SK-N-SH treated with all-trans-retinoic acid at 6 μM for 48 hours (cell line): Measurements from ENCODE around the gene MGST3.

Source experiments
- ATAC-seq: fragments of 200-7000 bp; cut with Tn5 transposase; 3 replicates; pipeline ENCODE4 v1.9.1; 2020; ENCODE audit warnings: mild to moderate bottlenecking, moderate library complexity
- BACH2 ChIP-seq: fragments of 250-450 bp; sonication (Bioruptor Pico); IDR thresholded peaks from 2 replicates; pipeline ENCODE4 v1.9.0; 2021; ENCODE audit warnings: mild to moderate bottlenecking, borderline replicate concordance
- GLIS3 ChIP-seq: fragments of 250-450 bp; sonication (Bioruptor Pico); IDR thresholded peaks from 2 replicates; pipeline ENCODE4 v1.5.0; 2020; ENCODE audit warnings: mild to moderate bottlenecking, moderate library complexity
- OSR1 ChIP-seq: fragments of 250-450 bp; sonication (Bioruptor Pico); IDR thresholded peaks from 2 replicates; pipeline ENCODE4 v1.8.0; 2022; ENCODE audit warnings: moderate library complexity, mild to moderate bottlenecking, inconsistent platforms
- POU6F1 ChIP-seq: fragments of 250-450 bp; sonication (Bioruptor Pico); IDR thresholded peaks from 2 replicates; pipeline ENCODE4 v1.8.0; 2021; ENCODE audit warnings: low read depth, mild to moderate bottlenecking, moderate library complexity, borderline replicate concordance
- PPARA ChIP-seq: fragments of 250-450 bp; sonication (Bioruptor Pico); IDR thresholded peaks from 2 replicates; pipeline ENCODE4 v1.5.0; 2020; ENCODE audit warnings: mild to moderate bottlenecking, borderline replicate concordance
- RARB ChIP-seq: fragments of 250-450 bp; sonication (Bioruptor Pico); IDR thresholded peaks from 2 replicates; pipeline ENCODE4 v1.8.0; 2021; ENCODE audit warnings: mild to moderate bottlenecking, moderate library complexity
- SNAI2 ChIP-seq: fragments of 250-450 bp; sonication (Bioruptor Pico); IDR thresholded peaks from 2 replicates; pipeline ENCODE4 v1.5.0; 2020; ENCODE audit warnings: mild to moderate bottlenecking, moderate library complexity
- TOX ChIP-seq: fragments of 250-450 bp; sonication (Bioruptor Pico); IDR thresholded peaks from 2 replicates; pipeline ENCODE4 v1.8.0; 2021; ENCODE audit warnings: mild to moderate bottlenecking, moderate library complexity, borderline replicate concordance
- ZFP3 ChIP-seq: fragments of 250-450 bp; sonication (Bioruptor Pico); IDR thresholded peaks from 2 replicates; pipeline ENCODE4 v1.5.0; 2020; ENCODE audit warnings: mild to moderate bottlenecking, moderate library complexity
- ZFP30 ChIP-seq: fragments of 450-650 bp; formaldehyde crosslinking; IDR thresholded peaks from 2 replicates; pipeline ENCODE4 v1.5.0; 2022; ENCODE audit warnings: mild to moderate bottlenecking, moderate library complexity
- ZNF565 ChIP-seq: fragments of 450-650 bp; formaldehyde crosslinking; conservative IDR thresholded peaks from 2 replicates; pipeline ENCODE4 v1.5.0; 2020; ENCODE audit warnings: low read depth, mild to moderate bottlenecking, moderate library complexity
- ZNF8 ChIP-seq: fragments of 450-650 bp; formaldehyde crosslinking; IDR thresholded peaks from 2 replicates; pipeline ENCODE4 v1.5.0; 2020; ENCODE audit warnings: mild to moderate bottlenecking, moderate library complexity
- TF ChIP-seq, protein P1 (sequence below): fragments of 250-450 bp; sonication (Bioruptor Pico); IDR thresholded peaks from 2 replicates; pipeline ENCODE4 v1.5.1; 2021; ENCODE audit warnings: mild to moderate bottlenecking, moderate library complexity
- TF ChIP-seq, protein P2 (sequence below): fragments of 250-450 bp; sonication (Bioruptor Pico); IDR thresholded peaks from 2 replicates; pipeline ENCODE4 v1.5.1; 2020; ENCODE audit warnings: low read depth, mild to moderate bottlenecking, moderate library complexity
- TF ChIP-seq, protein P3 (sequence below): fragments of 250-450 bp; sonication (Bioruptor Pico); IDR thresholded peaks from 2 replicates; pipeline ENCODE4 v1.8.0; 2020; ENCODE audit warnings: mild to moderate bottlenecking, moderate library complexity, borderline replicate concordance
- TF ChIP-seq, protein P4 (sequence below): fragments of 250-450 bp; sonication (Bioruptor Pico); IDR thresholded peaks from 2 replicates; pipeline ENCODE4 v1.5.0; 2020; ENCODE audit warnings: mild to moderate bottlenecking, moderate library complexity

Gene MGST3

GRCh38 chr1:165616054-165616612 lies 14.9 kb upstream of the MGST3 start:
- TF ChIP-seq POU6F1 (no peak), ZFP3 (CRISPR knock-in tag) (no peak), RARB (CRISPR knock-in tag) (no peak), OSR1 (CRISPR knock-in tag) (no peak), ZNF8 (CRISPR knock-in tag) (no peak), SNAI2 (CRISPR knock-in tag) (no peak), TOX (CRISPR knock-in tag) (no peak), ZNF565 (CRISPR knock-in tag) (no peak), ZFP30 (CRISPR knock-in tag) (no peak), PPARA (CRISPR knock-in tag) (no peak)
- TF ChIP-seq, protein P1, sequence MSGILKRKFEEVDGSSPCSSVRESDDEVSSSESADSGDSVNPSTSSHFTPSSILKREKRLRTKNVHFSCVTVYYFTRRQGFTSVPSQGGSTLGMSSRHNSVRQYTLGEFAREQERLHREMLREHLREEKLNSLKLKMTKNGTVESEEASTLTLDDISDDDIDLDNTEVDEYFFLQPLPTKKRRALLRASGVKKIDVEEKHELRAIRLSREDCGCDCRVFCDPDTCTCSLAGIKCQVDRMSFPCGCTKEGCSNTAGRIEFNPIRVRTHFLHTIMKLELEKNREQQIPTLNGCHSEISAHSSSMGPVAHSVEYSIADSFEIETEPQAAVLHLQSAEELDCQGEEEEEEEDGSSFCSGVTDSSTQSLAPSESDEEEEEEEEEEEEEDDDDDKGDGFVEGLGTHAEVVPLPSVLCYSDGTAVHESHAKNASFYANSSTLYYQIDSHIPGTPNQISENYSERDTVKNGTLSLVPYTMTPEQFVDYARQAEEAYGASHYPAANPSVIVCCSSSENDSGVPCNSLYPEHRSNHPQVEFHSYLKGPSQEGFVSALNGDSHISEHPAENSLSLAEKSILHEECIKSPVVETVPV (CRISPR knock-in tag) = no peak
- TF ChIP-seq, all 23 proteins: peak for 0
- no peak for ATAC-seq

GRCh38 chr1:165616987-165617546 lies 14.0 kb upstream of the MGST3 start:
- TF ChIP-seq POU6F1 = no peak
- TF ChIP-seq, protein P1 (CRISPR knock-in tag) = no peak
- TF ChIP-seq RARB (CRISPR knock-in tag) = no peak
- no peak for TF ChIP-seq TOX (CRISPR knock-in tag)
- TF ChIP-seq PPARA (CRISPR knock-in tag) = no peak
- TF ChIP-seq, protein P2, sequence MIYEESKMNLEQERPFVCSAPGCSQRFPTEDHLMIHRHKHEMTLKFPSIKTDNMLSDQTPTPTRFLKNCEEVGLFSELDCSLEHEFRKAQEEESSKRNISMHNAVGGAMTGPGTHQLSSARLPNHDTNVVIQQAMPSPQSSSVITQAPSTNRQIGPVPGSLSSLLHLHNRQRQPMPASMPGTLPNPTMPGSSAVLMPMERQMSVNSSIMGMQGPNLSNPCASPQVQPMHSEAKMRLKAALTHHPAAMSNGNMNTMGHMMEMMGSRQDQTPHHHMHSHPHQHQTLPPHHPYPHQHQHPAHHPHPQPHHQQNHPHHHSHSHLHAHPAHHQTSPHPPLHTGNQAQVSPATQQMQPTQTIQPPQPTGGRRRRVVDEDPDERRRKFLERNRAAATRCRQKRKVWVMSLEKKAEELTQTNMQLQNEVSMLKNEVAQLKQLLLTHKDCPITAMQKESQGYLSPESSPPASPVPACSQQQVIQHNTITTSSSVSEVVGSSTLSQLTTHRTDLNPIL (CRISPR knock-in tag) = no peak
- no peak; the same call in 2 of the 3 replicates for ATAC-seq

DNA sequence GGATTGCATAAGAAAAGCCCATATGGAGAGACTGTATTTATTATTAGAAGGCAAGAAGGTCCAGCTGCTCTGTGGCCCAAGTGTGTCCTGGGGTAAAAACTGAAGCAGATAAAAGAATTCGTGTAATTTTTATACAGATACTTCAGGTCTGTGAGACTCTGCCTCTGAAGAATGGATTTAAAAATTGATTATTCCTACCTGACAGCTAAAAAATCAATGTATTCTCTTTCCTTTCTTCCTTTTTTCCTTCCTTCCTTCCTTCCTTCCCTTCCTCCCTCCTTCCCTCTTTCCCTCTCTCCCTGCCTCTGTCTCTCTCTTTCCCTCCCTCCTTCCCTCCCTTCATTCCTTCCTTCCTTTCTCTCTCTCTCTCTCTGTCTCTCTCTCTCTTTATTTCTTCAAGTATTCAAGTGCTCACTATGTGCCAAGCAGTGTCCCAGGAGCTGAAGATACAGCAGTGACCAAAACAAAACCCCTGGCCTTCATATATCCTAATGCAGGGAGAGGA lies 11.3 kb upstream of the MGST3 start:
- TF ChIP-seq OSR1 (CRISPR knock-in tag) (no peak), ZFP30 (CRISPR knock-in tag) (no peak), BACH2 (CRISPR knock-in tag) (no peak), POU6F1 (no peak), PPARA (CRISPR knock-in tag) (no peak)
- TF ChIP-seq, all 23 proteins: peak for 0
- ATAC-seq = no peak

- ATAC-seq = no peak
- TF ChIP-seq GLIS3 (CRISPR knock-in tag) (no peak), SNAI2 (CRISPR knock-in tag) (no peak), ZFP30 (CRISPR knock-in tag) (no peak), RARB (CRISPR knock-in tag) (no peak), POU6F1 (no peak)
- TF ChIP-seq, protein P3, sequence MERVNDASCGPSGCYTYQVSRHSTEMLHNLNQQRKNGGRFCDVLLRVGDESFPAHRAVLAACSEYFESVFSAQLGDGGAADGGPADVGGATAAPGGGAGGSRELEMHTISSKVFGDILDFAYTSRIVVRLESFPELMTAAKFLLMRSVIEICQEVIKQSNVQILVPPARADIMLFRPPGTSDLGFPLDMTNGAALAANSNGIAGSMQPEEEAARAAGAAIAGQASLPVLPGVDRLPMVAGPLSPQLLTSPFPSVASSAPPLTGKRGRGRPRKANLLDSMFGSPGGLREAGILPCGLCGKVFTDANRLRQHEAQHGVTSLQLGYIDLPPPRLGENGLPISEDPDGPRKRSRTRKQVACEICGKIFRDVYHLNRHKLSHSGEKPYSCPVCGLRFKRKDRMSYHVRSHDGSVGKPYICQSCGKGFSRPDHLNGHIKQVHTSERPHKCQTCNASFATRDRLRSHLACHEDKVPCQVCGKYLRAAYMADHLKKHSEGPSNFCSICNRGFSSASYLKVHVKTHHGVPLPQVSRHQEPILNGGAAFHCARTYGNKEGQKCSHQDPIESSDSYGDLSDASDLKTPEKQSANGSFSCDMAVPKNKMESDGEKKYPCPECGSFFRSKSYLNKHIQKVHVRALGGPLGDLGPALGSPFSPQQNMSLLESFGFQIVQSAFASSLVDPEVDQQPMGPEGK (CRISPR knock-in tag) = no peak
- TF ChIP-seq, protein P4, sequence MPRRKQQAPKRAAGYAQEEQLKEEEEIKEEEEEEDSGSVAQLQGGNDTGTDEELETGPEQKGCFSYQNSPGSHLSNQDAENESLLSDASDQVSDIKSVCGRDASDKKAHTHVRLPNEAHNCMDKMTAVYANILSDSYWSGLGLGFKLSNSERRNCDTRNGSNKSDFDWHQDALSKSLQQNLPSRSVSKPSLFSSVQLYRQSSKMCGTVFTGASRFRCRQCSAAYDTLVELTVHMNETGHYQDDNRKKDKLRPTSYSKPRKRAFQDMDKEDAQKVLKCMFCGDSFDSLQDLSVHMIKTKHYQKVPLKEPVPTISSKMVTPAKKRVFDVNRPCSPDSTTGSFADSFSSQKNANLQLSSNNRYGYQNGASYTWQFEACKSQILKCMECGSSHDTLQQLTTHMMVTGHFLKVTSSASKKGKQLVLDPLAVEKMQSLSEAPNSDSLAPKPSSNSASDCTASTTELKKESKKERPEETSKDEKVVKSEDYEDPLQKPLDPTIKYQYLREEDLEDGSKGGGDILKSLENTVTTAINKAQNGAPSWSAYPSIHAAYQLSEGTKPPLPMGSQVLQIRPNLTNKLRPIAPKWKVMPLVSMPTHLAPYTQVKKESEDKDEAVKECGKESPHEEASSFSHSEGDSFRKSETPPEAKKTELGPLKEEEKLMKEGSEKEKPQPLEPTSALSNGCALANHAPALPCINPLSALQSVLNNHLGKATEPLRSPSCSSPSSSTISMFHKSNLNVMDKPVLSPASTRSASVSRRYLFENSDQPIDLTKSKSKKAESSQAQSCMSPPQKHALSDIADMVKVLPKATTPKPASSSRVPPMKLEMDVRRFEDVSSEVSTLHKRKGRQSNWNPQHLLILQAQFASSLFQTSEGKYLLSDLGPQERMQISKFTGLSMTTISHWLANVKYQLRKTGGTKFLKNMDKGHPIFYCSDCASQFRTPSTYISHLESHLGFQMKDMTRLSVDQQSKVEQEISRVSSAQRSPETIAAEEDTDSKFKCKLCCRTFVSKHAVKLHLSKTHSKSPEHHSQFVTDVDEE (CRISPR knock-in tag) = no peak
- TF ChIP-seq, all 23 proteins: peak for 0
Measured at GRCh38 chr1:165623624-165624023, 7.4 kb upstream of the MGST3 start.
